GM19043 (cell line): ENCODE data around the gene FGF23.
A peak's percentile ranks its signal among the peaks of the same experiment; 100 is the strongest.

ENCODE experiments used
- ATAC-seq: cut with Tn5 transposase; IDR thresholded peaks from one replicate; pipeline ENCODE4 v1.9.1; 2021; ENCODE audit warnings: low read depth; ENCODE audit not compliant: unreplicated experiment

FGF23 gene

DNA sequence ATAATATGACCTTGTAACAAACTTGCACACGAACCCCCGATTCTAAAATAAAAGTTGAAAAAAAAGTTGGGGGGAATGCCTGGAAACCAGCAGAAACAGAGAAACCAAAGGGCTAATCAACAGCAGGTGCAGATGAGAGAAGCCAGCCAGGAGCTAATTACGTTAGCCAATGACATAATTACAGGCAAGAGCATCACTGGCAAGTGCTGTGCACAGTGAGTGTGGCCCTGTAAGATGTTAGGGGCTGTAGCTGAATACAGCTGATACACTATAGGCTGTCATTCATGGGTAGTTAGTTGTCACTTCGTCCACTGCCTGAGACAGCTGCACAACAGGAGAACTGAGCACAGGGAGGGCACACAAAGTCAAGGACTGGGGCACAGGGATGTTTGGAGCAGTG is 7.3 kb upstream of the FGF23 start:
- ATAC-seq = no peak

DNA sequence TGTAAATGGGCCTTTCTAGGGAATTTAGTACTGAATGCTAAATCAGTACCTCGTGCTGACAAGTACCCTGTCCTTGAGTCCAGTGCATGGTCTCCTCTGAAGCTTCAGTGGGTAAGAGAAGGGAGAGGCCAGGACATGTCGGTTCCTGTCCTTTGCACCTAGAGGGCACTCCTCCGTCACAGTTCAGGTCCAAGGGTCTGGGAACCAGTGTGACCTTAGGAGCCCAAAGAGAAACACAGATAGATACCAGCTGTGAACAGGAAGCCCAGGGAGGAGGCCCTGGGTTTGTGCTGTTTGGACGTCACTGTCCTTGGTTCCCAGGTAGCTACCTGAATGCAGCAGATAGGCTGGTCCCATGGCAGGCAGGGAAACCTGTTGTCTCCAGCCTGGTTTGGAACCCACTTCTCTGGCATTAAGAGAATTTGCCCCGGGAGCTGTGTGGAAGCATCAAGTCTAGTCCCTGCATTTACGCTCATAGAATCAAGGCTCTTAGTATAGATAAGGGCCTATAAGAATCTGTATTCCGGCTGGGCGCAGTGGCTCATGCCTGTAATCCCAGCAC is 3.9 kb upstream of the FGF23 start:
- no peak for ATAC-seq

DNA sequence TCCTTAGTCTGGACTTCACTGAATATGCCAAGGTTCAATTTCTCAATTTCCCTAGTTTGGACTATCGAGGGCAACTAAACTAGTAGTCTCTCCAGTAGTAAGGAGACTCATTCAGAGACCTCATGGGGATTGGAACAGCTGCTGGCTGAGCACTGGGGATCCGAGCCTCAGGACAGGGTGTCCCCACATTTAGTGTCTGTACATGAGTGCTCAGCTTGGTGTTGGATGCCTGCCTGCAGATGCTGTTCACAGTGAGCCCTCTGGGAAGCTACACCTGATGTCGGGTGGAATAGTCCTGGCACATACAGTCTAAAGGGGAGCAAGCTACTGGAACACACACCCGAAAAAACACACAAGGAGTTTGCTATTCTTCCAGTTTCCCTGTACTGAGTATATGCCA is 820 bp upstream of the FGF23 start:
- ATAC-seq = no peak

DNA sequence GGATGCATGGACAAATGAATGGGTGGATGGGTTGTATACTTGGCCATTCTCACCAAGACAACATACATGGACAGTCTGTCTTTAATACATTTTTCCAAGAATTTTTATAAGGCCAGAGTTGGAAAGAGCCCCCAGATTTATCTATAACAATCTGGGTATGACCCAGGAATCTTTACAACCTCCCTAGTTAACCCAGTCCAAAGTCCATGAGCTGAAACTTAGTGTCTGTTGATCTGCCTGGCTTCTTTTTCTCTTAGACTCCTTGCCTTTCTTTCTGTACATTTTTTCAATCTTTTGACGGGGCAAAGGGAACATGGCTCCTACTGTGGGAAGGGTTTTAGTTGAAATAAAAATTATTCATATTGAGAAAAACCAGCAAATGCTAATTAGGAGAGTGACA is 740 bp downstream of the FGF23 start:
- ATAC-seq = no peak

DNA sequence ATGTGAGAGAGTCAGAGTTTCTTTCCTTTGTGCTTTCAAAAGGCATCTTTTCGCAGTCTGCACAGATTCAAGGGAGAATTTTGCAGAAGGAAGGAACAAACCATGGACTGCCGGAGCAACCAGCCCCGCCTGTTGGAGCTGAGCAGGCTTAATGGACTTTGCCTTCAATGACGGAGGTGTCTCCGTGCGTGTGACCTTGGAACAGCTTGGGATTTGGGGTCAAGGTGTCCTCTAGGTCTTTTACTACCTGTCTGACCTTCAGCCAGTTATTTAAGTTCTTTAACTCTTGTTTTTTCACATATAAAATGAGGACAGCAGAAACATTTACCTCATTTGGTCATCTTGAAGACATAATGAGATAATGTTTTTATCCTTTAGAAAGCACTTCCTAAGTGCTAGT is 4.1 kb downstream of the FGF23 start:
- no peak for ATAC-seq

DNA sequence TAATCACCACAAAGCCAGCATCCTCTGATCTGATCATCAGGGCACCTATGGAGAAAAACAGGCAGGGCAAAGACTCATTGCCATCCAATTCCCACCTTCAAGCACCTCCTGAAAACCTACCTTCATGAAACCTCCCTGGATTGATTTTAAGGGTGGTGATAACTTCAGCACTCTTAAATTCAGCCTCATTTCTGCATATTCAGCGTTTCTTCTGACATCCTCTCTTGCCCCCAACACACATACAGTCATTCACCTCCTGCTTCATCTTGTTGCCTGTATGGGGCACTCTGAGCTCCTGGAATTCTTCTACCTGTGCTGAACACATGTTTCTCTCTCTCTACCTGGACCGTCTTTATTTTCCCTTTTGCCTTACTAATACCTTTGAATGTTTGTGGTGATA is 6.9 kb downstream of the FGF23 start:
- no peak for ATAC-seq

DNA sequence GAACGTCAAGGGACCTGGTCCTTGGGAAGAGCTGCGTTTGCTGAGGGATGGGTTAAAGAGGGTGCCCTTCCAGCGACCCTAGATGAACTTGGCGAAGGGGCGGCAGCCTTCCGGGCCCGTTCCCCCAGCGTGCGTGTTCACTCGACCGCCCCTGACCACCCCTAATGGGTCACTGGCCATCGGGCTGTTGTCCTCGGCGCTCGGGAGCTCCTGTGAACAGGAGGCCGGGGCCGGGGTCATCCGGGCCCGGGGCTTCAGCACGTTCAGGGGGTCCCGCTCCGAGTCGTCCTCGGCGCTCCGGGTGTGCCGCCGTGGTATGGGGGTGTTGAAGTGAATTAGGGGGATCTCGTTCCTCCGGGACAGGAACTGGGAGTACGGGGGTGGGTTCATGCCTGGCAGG is 9.2 kb downstream of the FGF23 start:
- ATAC-seq = no peak

DNA sequence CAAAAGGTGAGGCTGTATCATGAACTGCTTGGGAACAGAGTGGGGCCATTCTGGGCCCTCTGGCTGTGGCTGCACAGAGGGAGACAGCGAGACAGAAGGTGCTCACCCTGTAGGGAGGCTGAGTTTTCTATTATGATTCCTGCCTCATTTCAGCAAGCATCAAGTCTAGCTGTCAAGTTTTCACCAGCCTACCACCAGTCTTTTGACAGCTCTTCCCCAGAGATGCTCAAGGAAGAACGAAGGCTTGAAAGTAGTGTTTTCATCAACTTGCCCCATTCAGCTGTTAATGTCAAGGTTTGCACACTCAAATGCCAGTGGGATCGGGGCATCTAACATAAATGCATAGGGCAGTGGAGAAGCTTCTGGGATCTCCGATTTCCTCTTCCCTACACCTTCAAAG is 10.0 kb downstream of the FGF23 start:
- ATAC-seq = no peak

DNA sequence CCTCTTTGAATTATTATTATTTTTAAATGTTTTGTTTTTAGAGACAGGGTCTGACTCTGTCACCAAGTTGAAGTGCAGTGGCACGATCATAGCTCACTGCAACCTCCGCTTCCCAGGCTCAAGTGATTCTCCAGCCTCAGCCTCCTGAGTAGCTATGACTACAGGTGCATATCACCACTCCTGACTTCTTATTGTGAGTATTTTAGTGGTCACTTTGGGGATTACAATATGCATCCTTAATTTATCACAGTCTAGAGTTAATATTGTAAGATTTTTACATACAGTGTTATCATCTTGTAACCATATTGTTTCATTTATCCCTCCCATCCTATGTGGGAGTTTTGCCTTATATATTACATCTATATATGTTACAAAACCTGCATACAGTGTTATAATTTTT is 13.4 kb downstream of the FGF23 start:
- no peak for ATAC-seq

DNA sequence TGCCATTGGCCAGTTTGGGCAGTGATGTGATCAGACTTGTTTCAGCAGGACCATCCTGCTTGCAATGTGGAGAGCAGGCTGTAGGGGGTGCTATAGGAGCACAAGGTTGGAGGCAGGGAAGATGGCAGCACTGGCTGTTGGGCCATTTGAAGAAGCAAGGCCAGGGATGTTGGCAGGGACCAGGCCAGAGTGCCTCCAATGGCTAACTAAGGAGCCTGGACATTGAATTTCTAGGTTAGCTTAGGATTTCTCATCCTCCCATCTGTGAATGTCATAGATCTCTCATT is 23.5 kb downstream of the FGF23 start:
- no peak for ATAC-seq

DNA sequence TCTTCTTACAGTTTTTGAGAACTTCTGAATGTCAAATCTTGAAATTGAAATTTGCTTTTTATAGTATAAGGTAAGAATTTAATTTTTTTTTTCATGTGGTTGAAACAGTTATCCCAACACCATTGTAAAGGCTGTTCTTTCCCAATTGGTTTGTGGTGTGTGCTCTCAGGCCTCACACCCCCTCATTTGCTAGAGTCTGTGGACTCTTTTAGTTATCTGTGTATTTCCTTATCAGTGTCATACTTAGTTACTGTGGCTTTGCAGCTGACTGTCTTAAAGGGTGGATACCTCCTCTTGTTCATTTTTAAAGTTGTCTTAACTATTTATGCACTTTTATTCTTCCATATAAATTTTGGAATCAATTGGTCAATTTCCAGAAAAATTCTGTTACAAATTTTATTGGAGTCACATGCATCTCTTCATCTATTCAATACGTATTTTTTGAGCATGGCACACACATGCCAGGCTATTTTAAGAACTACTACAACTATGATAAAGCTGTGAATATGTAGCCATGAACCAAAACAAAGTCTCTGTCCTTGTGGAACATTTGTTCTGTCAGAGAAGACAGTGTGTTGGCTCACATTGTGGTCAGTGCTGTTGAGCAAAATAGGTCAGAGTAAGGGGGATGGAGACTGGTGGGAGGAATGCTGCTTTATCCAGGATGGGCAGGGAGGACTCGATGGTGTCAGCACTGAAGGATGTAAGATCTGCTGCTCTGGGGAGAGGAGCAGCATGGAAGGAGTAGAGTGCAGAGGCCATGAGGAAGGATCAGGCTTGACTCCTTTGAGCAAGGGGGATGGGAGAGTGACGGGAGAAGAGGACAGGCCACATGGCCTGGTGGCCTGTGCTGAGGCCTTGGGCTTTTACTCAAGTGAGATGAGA is 24.1 kb downstream of the FGF23 start:
- no peak for ATAC-seq

DNA sequence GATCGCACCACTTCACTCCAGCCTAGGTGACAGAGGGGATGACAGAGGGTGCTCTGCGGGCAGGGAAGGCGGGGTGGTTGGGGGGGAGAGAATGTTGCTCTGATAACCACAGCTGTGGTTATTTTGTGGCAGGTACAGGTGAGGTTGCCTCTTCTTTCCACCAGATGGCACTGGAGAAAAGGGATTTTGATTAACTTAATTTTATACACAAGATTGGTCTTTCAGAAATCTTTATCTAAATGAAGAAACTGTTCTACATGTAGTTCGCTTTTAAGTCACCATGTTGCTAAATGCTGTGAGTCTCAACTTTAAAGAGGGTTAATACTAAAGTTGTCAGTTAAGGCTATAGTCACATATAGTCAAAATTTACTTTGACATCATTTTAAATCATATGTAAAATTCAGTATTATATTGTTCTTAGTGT is 25.7 kb downstream of the FGF23 start:
- no peak for ATAC-seq

DNA sequence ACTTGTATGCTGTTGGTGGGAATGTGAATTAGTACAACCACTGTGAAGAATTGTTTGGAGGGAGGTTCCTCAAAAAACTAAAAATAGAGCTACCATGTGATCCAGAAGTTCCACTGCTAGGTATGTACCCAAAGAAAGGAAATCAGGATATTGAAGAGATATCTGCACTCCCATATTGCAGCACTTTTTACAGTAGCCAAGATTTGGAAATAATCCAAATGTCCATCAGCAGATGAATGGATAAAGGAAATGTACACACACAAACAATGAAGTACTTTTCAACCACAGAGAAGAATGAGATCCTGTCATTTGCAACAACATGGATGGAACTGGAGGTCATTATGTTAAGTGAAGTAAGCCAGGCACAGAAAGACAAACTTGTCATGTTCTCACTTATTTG is 32.6 kb downstream of the FGF23 start:
- ATAC-seq = no peak

DNA sequence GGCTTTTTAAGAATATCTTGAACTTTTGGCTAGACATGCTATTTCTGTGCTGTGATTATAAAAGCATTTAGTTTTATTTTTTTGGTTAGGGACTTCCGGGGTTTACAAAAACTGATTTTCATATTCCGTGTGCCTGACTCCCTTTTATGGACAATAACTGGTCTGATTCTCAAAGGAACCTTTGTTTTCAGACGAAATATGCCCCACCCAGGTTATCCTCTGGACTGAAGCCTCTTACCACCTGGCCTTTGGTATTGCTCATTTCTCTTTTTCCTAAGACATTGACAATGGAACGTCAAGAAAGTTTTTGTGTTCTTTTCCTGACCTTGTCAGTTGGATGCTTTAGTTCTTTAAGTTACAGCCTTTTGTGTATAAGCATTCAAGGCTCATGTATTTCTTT is 47.7 kb downstream of the FGF23 start:
- ATAC-seq = no peak

DNA sequence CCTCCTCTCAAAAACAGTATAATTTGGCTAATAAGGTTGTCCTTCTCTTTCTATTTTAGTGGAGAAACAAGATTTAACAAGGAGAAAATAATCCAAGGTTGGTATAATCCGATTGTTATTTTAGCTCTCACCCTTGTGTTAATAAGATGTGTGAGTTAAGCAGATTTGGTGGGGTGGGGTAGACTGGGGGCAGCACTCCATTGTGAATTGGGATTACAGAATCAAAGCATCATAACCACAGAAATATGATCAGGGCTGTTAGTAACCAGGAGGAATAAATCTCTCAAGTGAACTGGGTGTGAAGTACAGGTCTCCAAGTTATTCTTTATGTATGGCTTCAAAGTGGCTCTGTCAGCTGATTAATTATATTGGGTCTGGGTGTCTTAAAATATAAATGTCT is 48.3 kb downstream of the FGF23 start:
- no peak for ATAC-seq

DNA sequence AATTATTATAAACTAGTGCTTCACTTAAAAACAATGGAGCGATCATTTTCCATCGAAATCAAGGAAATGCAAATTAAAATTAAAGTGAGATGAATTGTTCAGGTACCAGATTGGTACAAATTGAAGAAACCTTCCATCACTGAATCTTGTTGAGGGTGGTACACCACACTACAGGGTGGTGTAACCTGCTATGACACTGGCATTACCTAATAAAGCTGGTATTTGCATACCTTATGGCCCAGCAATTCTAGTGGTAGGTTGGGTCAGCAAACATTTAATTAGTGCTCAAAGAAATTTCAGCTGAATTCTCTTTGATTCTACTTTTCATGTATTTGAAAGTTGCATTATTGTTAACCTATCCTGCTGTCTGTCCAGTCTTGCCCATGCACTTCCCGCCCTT is 49.3 kb downstream of the FGF23 start:
- ATAC-seq = no peak

DNA sequence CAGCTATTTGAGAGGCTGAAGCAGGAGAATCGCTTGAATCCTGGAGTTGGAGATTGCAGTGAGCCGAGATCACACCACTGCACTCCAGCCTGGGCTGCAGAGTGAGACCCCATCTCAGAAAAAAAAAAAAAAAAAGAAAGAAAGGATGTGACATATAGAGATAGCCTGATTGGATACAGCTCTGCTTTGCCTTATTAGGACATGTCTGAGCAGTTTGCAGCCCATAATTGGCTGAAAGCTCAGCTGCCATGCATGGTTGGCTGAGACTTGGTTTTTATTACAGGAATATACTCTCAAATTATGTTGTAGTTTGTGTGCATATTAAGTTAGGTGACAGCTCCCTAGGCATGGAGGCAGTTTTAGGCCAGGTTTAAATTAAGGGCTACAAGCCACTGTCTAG is 52.2 kb downstream of the FGF23 start:
- no peak for ATAC-seq

DNA sequence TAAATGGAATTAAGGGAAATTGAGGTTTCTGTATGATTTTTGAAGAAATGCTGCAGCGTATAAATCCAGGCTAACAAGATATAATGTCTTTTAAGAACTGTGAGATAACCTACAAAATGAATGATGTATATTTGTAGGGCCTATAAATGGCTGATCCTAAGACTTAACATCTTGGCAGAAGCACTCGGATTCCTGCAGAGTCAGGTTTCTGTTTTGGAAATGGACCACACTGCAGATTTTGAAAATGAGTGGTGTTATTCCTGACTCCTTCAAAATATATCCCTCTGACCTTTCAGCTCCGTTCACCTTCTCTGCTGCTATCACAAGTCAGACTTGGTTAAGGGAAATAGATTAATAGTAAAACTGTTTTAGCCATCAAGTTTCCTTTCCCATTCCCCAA is 53.5 kb downstream of the FGF23 start:
- ATAC-seq = no peak

DNA sequence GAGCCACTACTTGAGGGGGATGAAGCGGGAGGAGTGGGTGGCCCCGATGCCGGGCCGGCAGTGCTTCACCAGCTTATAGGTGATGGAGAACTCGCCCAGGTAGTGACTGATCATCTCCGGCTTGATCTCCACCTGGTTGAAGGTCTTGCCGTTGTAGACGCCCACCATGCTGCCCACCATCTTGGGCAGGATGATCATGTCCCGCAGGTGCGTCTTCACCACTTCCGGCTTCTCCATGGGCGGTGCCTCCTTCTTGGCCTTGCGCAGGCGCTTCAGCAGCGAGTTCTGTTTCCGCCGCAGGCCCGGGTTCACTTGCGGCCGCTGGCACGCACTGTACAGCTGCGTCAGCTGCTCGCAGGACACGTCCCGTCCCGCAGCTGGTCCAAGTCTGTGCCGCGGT is 55.1 kb downstream of the FGF23 start:
- no peak for ATAC-seq

DNA sequence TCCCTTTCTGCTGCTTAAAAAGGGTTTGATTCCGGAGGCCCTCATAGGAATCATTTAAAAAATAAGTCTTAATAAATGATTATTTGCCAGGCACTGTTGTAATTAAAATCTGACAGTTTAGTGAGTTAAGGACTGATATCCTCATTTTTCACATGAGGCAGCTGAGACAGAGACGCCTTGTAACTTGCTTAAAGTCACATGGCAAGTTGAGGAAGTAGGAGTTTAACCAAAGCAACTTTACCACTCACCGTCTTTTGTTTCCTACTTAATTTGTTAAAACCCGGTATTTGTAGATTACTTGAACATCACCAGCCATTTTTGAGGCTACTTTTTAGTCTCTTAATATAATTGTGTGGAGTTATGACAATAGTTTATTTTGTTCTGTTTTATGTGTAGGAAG is 56.1 kb downstream of the FGF23 start:
- no peak for ATAC-seq

DNA sequence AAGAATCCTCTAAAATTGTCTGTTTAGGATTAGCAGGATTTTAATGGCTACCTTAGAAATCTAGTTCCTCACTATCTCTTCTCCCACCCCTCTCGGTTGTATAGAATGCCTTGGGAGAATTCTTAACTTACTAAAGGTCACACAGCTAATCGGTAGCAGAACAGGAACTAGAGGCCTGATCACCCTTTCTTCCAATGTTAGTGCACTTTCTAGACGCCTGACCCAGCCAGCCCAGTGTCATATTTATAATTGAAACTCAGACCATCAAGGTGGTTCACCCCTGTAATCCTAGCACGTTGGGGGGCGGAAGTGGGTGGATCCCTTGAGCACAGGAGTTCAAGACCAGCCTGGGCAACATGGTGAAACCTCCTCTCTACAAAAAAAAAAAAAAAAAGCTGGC is 56.8 kb downstream of the FGF23 start:
- ATAC-seq = no peak

DNA sequence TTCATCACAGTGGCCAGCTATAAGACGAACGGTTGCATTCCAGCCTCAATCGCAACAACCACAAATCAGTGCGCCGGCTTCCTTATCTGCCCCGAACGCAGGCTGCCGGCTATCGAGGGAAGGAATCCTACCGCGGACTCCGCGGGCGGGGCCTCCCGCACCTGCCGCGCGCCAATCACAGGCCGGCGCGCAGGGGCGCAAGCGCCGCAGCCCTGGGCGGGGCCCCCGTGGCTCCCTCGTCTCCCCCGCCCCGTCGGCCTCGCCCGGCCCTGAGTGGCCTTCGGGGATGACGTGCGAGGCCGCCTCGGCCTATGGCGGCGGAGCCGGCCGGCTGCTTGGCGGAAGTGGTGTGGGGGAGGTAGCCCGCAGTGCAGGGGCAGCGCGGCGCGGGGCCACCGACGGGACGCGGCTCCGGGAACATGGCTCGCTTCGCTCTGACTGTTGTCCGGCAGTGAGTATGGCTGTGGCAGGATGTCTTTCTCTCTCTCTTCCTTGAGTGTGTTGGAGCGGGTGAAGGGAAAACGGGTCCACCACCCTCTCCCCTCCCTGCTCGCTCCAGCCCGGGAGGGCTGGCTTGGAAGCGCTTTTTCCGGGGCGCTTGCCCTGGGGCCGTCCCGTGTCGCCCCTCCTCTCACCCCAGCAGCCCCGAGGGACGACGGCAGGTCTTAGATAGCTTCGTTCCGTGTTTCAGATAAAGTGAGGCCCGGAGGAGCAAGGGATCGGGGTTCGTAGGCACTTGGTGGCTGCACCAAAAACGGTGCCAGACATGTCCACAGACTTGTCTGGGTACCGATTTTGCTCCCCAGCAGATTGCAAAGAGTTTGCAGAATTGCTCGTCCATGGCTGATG is 58.4 kb downstream of the FGF23 start, which contains the start of gene TIGAR:
TSS of gene TIGAR (plus strand) at position 361 of the 849 bp plus-strand sequence. CDS start at position 420, 59 bp downstream.
- peak; percentile 96 for ATAC-seq
